KOPT-K1 (cell line): ENCODE results near the gene OR52H1.

Source experiments
- H3K27ac ChIP-seq: fragments of 200-600 bp; sonication (generic); 2 replicates; pipeline ENCODE4 v1.5.1; 2016; ENCODE audit warnings: antibody characterized with exemption, mild to moderate bottlenecking, low read depth, low read length; ENCODE audit not compliant: poor library complexity, severe bottlenecking
- H3K36me3 ChIP-seq: fragments of 200-600 bp; sonication (generic); 2 replicates; pipeline ENCODE4 v1.5.1; 2017; ENCODE audit warnings: antibody characterized with exemption, mild to moderate bottlenecking, low read length, moderate library complexity; ENCODE audit not compliant: insufficient read depth
- H3K9me3 ChIP-seq: fragments of 200-600 bp; sonication (generic); 2 replicates; pipeline ENCODE4 v1.5.1; 2017; ENCODE audit warnings: antibody characterized with exemption, low read length, mild to moderate bottlenecking; ENCODE audit not compliant: insufficient read depth, poor library complexity, severe bottlenecking

The OR52H1 gene

GRCh38 chr11:5514841-5515240 is 33.5 kb downstream of the OR52H1 start:
- no peaks in the 10 kb centered on the region for H3K36me3 ChIP-seq
- H3K27ac ChIP-seq, result no peak overlapping the region
- no peaks in the 10 kb centered on the region for H3K9me3 ChIP-seq

DNA sequence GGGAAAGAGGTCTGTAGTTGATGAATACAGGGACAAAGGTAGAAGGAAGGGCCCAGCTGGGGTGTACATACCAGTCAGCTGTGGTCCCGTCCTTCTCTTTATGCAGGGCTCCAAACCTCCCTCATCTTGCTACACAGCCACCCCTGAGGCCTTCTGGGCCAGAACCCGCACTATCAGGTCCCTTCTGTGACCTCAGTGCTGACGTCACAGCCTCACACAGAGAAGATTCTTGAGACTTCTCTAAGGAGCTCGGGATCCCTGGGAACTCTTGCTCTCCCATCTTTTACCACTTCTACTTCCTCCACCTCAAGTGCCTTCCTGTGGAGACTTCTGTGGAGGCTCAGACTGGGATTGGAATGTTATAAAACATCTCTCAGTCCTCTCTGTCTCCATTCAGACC is 38.5 kb downstream of the OR52H1 start, which contains the start of gene UBQLN3:
UBQLN3 (minus strand) TSS at position 155 of the 400 bp plus-strand sequence. CDS start 399 bp downstream, outside the sequence.
- H3K27ac ChIP-seq, result no peak within 1 kb of the TSS
- H3K36me3 ChIP-seq, result no peaks in the 10 kb centered on the region
- no peaks in the 10 kb centered on the region for H3K9me3 ChIP-seq

GRCh38 chr11:5508605-5509004 is 39.7 kb downstream of the OR52H1 start:
- H3K27ac ChIP-seq, result no peak overlapping the region
- no peaks in the 10 kb centered on the region for H3K36me3 ChIP-seq
- no peaks in the 10 kb centered on the region for H3K9me3 ChIP-seq

DNA sequence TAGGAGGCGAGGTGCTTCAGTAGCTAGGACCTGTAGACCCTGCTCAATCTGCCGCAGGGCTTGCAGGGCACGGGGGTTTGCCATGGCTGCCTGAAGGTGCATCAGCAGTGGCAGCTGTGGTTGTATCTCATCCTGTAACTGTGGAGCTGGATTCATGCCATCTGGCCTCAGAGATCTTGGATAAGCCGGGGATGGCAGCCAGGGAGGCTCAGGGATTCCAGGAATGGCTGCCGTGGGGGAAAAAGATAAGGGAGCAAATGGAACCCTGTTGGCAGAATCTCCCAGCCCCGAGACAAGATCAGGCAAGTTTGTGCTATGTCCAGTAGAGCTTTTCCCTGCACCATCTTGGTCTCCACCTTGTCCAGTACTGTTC is 40.4 kb downstream of the OR52H1 start:
- H3K9me3 ChIP-seq, result no peaks in the 10 kb centered on the region
- H3K27ac ChIP-seq, result no peak overlapping the region
- H3K36me3 ChIP-seq, result no peaks in the 10 kb centered on the region

GRCh38 chr11:5507177-5507932 is 41.0 kb downstream of the OR52H1 start:
- no peaks in the 10 kb centered on the region for H3K36me3 ChIP-seq
- no peaks in the 10 kb centered on the region for H3K9me3 ChIP-seq
- no peak overlapping the region for H3K27ac ChIP-seq

- H3K27ac ChIP-seq, result no peak overlapping the region
- no peaks in the 10 kb centered on the region for H3K9me3 ChIP-seq
- H3K36me3 ChIP-seq, result no peaks in the 10 kb centered on the region
Observed at GRCh38 chr11:5505363-5506048, 42.8 kb downstream of the OR52H1 start.

DNA sequence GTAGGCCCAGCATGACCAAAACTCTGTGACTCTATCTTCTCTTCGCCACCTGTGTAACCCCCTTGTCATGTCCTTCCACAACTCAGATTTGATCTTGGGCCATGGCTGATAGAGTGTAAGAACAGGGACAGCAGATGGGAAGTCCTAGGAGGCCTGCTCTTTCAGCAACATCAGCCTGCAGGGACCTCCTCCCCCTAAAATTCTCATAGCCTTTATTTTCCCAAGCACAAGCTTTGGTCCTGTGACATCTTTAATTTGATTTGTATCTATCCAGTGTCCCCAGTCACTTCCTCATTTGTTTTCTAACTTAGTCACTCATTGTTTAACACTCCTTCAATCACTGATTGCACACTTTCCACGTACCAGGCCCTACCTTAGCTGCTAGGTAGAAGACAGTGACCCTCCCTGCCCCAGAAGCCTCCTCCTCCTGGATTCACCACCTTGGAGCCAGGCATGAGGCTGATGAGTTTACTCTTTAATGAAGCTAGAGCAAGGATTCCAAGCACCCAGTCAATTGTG is 43.9 kb downstream of the OR52H1 start:
- Histone ChIP-seq H3K36me3 (no peaks in the 10 kb centered on the region), H3K27ac (no peak overlapping the region), H3K9me3 (no peaks in the 10 kb centered on the region)

GRCh38 chr11:5500393-5500801 is 47.9 kb downstream of the OR52H1 start:
- Histone ChIP-seq H3K9me3 (no peaks in the 10 kb centered on the region), H3K36me3 (no peaks in the 10 kb centered on the region), H3K27ac (no peak overlapping the region)

DNA sequence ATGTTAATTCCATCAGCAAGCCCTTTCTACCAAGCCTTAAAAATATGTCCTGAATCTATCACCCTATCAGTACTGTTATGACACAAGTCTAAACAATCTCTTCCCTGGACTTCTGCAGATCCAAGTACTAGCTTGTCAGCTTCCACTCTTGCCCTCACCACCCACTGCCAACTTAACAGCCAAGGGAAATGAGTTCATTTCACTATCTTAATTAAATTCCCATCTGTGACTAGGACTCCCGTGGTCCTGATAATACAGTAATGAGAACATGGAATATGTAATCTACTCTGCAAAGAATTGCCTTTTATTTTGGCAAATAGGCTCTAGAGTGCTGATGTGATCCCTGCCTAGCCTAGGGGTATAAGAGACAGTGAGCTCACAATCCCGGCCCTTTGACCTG is 48.7 kb downstream of the OR52H1 start:
- Histone ChIP-seq H3K9me3 (no peaks in the 10 kb centered on the region), H3K36me3 (no peaks in the 10 kb centered on the region), H3K27ac (no peak overlapping the region)
